Smooth muscle cell (in vitro differentiated cells): ENCODE measurements around the gene LRRN3. TPM values are rescaled to one million over a fixed set of nuclear protein-coding genes. Genes with fewer than 3 reads are reported as not detected.

Experiments
- DNase-seq: peaks from one replicate; lab custom pipeline; 2025; ENCODE audit not compliant: unreplicated experiment; lab: John Stamatoyannopoulos, UW
- H2AFZ ChIP-seq: fragments of 200-600 bp; sonication (generic); 2 replicates; pipeline ENCODE4 v1.6.0; 2016; ENCODE audit warnings: antibody characterized with exemption, low read depth, mild to moderate bottlenecking
- H3F3A ChIP-seq: fragments of 200-600 bp; sonication (generic); 2 replicates; pipeline ENCODE4 v1.6.0; 2017; ENCODE audit warnings: antibody characterized with exemption, low read depth
- H3K27ac ChIP-seq: fragments of 200-600 bp; sonication (generic); 2 replicates; pipeline ENCODE4 v1.5.1; 2016; ENCODE audit warnings: low read depth, mild to moderate bottlenecking
- H3K27me3 ChIP-seq: fragments of 200-600 bp; sonication (generic); 2 replicates; pipeline ENCODE4 v1.6.1; 2016; ENCODE audit warnings: low read depth, mild to moderate bottlenecking
- H3K36me3 ChIP-seq: fragments of 200-600 bp; sonication (generic); 2 replicates; pipeline ENCODE4 v1.5.1; 2016; ENCODE audit warnings: low read depth
- H3K4me1 ChIP-seq: fragments of 200-600 bp; sonication (generic); 2 replicates; pipeline ENCODE4 v1.5.1; 2016; ENCODE audit warnings: low read depth
- H3K4me2 ChIP-seq: fragments of 200-600 bp; sonication (generic); 2 replicates; pipeline ENCODE4 v1.6.0; 2016; ENCODE audit warnings: mild to moderate bottlenecking
- H3K4me3 ChIP-seq: fragments of 200-600 bp; sonication (generic); 2 replicates; pipeline ENCODE4 v1.5.1; 2016; ENCODE audit warnings: mild to moderate bottlenecking
- H3K79me2 ChIP-seq: fragments of 200-600 bp; sonication (generic); 2 replicates; pipeline ENCODE4 v1.6.0; 2016; ENCODE audit warnings: low read depth, mild to moderate bottlenecking
- H3K9ac ChIP-seq: fragments of 200-600 bp; sonication (generic); 2 replicates; pipeline ENCODE4 v1.6.0; 2016; ENCODE audit warnings: low read depth
- H3K9me3 ChIP-seq: fragments of 200-600 bp; sonication (generic); replicated peaks from 2 replicates; pipeline ENCODE4 v1.5.1; 2016; ENCODE audit warnings: low read depth
- H4K20me1 ChIP-seq: fragments of 200-600 bp; sonication (generic); 2 replicates; pipeline ENCODE4 v1.6.0; 2016; ENCODE audit warnings: low read depth
- WGBS: methylation state at CpG from one replicate; pipeline ENCODE4 v1.1.7; 2016; ENCODE audit warnings: low lambda C conversion rate; 5-methylcytosine and 5-hydroxymethylcytosine counted together
- polyA plus RNA-seq: library from polyadenylated mRNA; unstranded; fragments of >200 nt; fragmentation: Nextera tagmentation; extraction: Ambion mirVana; gene quantifications from 2 replicates; pipeline ENCODE4 v1.2.1, GENCODE V29; 2016
- total RNA-seq: library from RNA; depleted of rRNA; stranded (reverse); fragments of >200 nt; gene quantifications from 2 replicates; pipeline ENCODE4 v1.2.3, GENCODE V29; 2014
- TF ChIP-seq, protein P1 (sequence below): fragments of 200-600 bp; sonication (generic); IDR thresholded peaks from 2 replicates; pipeline ENCODE4 v1.5.1; 2017; ENCODE audit warnings: borderline replicate concordance, mild to moderate bottlenecking, antibody characterized with exemption; ENCODE audit not compliant: insufficient read depth, poor library complexity, severe bottlenecking

LRRN3 gene
- total and polyA plus RNA-seq, 2 experiments from 2014 or later: 4.5 to 5.8 TPM

GRCh38 chr7:111147708-111148533 lies 57.0 kb downstream of the LRRN3 start:
- H3K4me3 ChIP-seq: no peak overlapping the region
- DNase-seq: no peak
- no peak overlapping the region for H3K27ac ChIP-seq
- WGBS: 94% methylated on average over 6 of the region's 6 CpGs
- no peak overlapping the region for H3K9ac ChIP-seq
- no peaks in the 10 kb centered on the region for H3F3A ChIP-seq
- H3K9me3 ChIP-seq: no peaks in the 10 kb centered on the region
- no peak overlapping the region for H2AFZ ChIP-seq
- no peak overlapping the region for H3K4me2 ChIP-seq
- no peaks in the 10 kb centered on the region for H3K4me1 ChIP-seq
- H3K27me3 ChIP-seq: no peaks in the 10 kb centered on the region
- H4K20me1 ChIP-seq: no peaks in the 10 kb centered on the region
- no peaks in the 10 kb centered on the region for H3K79me2 ChIP-seq
- TF ChIP-seq, protein P1, sequence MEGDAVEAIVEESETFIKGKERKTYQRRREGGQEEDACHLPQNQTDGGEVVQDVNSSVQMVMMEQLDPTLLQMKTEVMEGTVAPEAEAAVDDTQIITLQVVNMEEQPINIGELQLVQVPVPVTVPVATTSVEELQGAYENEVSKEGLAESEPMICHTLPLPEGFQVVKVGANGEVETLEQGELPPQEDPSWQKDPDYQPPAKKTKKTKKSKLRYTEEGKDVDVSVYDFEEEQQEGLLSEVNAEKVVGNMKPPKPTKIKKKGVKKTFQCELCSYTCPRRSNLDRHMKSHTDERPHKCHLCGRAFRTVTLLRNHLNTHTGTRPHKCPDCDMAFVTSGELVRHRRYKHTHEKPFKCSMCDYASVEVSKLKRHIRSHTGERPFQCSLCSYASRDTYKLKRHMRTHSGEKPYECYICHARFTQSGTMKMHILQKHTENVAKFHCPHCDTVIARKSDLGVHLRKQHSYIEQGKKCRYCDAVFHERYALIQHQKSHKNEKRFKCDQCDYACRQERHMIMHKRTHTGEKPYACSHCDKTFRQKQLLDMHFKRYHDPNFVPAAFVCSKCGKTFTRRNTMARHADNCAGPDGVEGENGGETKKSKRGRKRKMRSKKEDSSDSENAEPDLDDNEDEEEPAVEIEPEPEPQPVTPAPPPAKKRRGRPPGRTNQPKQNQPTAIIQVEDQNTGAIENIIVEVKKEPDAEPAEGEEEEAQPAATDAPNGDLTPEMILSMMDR: no peak
- H3K36me3 ChIP-seq: no peaks in the 10 kb centered on the region

DNA sequence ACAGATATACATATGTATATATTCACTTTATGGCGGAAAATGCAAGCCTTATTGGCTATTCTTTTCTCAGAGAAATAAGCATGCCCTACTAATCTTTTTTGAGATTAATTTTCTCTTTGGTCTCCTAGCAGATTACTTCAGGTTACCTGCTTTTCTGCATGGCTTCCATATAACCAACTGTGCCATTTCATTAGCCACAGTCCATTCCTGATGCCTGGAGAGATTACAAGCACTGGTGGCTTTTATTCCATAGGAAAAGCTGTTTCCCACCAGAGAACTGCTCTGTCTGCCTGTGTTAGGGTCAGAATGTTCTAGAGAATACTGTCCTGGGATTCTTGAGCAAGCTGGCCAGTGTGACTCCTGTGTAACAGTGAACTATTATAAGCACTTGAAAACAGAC lies 59.8 kb downstream of the LRRN3 start:
- DNase-seq: no peak
- Histone ChIP-seq H3K4me2 (no peak overlapping the region), H3K36me3 (no peaks in the 10 kb centered on the region), H3F3A (no peaks in the 10 kb centered on the region), H3K27ac (no peak overlapping the region), H3K4me1 (no peaks in the 10 kb centered on the region), H4K20me1 (no peaks in the 10 kb centered on the region), H2AFZ (no peak overlapping the region), H3K79me2 (no peaks in the 10 kb centered on the region), H3K27me3 (no peaks in the 10 kb centered on the region), H3K9me3 (no peaks in the 10 kb centered on the region), H3K4me3 (no peak overlapping the region), H3K9ac (no peak overlapping the region)
- TF ChIP-seq, protein P1: no peak
- WGBS: 96% methylated on average over 1 of the region's 1 CpG

GRCh38 chr7:111159426-111159825 lies 68.5 kb downstream of the LRRN3 start:
- Histone ChIP-seq H3K4me2 (no peak overlapping the region), H4K20me1 (no peaks in the 10 kb centered on the region), H3F3A (no peaks in the 10 kb centered on the region), H3K79me2 (no peaks in the 10 kb centered on the region), H3K4me1 (no peaks in the 10 kb centered on the region), H3K27ac (no peak overlapping the region), H3K36me3 (no peaks in the 10 kb centered on the region), H3K9me3 (no peaks in the 10 kb centered on the region), H3K9ac (no peak overlapping the region), H3K27me3 (no peaks in the 10 kb centered on the region), H2AFZ (no peak overlapping the region), H3K4me3 (no peak overlapping the region)
- TF ChIP-seq, protein P1: no peak
- no peak for DNase-seq

DNA sequence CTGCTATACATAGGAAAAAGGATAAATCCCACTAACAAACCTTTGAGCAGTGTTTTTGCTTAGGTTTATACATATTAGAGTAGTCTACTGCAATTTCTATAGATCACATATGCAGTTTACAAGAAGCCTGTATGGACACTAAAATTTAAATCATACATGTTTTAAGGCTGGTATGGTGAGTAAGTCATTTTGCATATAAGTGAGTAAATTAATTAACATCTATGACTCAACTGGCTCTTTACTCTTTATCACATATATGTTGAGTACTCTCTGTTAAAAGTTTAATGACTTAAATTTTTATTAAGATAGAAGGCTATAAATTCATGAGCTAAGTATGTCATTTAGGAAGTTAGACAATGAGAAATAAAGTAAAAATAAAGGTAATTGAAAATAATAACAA lies 69.4 kb downstream of the LRRN3 start:
- Histone ChIP-seq H3K79me2 (no peaks in the 10 kb centered on the region), H3K9ac (no peak overlapping the region), H3K27me3 (no peaks in the 10 kb centered on the region), H3K9me3 (no peaks in the 10 kb centered on the region), H3K4me1 (no peaks in the 10 kb centered on the region), H2AFZ (no peak overlapping the region), H3K4me3 (no peak overlapping the region), H3K4me2 (no peak overlapping the region), H3K27ac (no peak overlapping the region), H3K36me3 (no peaks in the 10 kb centered on the region), H3F3A (no peaks in the 10 kb centered on the region), H4K20me1 (no peaks in the 10 kb centered on the region)
- TF ChIP-seq, protein P1: no peak
- no peak for DNase-seq
